Stimulated activated effector memory CD8-positive, alpha-beta T cell treated with anti-CD3 and anti-CD28 coated beads, Interleukin-12 subunit alpha, Interleukin-12 subunit beta, amount 100 ng/mL, for 72 hours (primary cell): Measurements from ENCODE around the gene MARK3.
"Not testable (repeated sequence)": the region's sequence is repeated elsewhere in the genome, so short reads cannot be mapped to it uniquely, and the experiment has no call there.

Source experiments
- ATAC-seq: fragments of 150-1000 bp; cut with Tn5 transposase; 2 replicates; pipeline ENCODE4 v1.10.0; 2021
- DNase-seq, 2 donors: peaks; one replicate each; pipeline ENCODE4 v3.0.0; 2021 to 2022; ENCODE audit warnings: low spot score in 2 of 2
- H3K27ac Mint-ChIP-seq: one replicate; pipeline ENCODE4 v1.8.0; 2022; ENCODE audit warnings: mild to moderate bottlenecking, mixed read lengths
- H3K36me3 Mint-ChIP-seq: one replicate; pipeline ENCODE4 v1.8.0; 2022; ENCODE audit warnings: mild to moderate bottlenecking, mixed read lengths
- H3K4me1 Mint-ChIP-seq: one replicate; pipeline ENCODE4 v1.8.0; 2022; ENCODE audit warnings: mixed read lengths
- H3K4me3 Mint-ChIP-seq: one replicate; pipeline ENCODE4 v1.8.0; 2022; ENCODE audit warnings: mild to moderate bottlenecking, mixed read lengths
- H3K9me3 Mint-ChIP-seq: one replicate; pipeline ENCODE4 v1.8.0; 2022; ENCODE audit warnings: mixed read lengths

The MARK3 gene

DNA sequence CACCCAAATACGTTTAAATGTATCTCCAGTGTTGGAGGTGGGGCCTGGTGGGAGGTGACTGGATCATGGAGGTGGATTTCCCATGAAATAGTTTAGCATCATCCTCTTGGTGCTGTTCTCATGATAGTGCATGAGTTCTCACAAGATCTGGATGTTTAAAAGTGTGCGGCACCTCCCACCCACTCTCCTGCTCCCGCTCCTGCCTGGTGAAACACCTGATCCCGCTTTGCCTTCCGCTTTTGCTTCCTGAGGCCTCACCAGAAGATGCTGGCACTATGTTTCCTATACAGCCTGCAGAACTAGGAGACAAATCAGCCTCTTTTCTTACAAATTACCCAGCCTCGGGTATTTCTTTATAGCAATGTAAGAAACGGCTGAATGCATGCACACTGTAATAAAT lies 31.1 kb upstream of the MARK3 start:
- Mint-ChIP-seq H3K27ac (no peak overlapping the region), H3K9me3 (no peaks in the 10 kb centered on the region), H3K36me3 (peaks cover 8% of the 10 kb centered on the region), H3K4me1 (no peaks in the 10 kb centered on the region), H3K4me3 (no peak overlapping the region)
- ATAC-seq (no peak), DNase-seq (no peak)

DNA sequence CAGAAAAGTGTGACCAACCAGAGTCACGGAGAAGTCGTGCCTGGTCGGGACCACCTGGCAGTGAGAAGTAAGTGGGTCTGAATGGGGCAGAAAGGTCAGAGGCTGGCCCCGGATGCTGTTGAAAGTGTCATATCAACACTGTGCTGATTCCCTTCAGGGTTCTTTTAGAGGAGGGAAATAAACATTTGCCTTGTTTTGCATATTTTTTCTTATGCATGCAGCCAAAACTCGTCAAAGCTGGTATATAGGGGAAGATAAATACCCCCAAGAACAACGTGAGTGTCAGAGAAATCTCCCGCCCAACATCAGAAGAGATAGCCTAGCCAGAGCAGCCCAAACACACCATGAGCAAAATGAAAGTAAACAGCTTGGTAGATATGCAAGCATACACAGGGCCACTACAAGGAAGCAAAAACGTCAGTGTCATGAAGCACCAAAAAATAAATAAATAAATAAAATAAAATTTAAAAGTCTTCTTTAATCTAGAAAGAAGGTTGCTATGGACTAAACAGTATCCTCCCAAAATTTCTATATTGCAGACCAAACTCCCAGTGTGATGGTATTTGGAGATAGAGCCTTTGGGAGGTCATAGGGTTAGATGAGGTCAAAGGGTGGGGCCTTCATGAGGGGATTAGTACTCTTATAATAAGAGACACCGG lies 29.1 kb upstream of the MARK3 start:
- Mint-ChIP-seq H3K36me3 (peaks cover 7% of the 10 kb centered on the region), H3K4me1 (no peaks in the 10 kb centered on the region), H3K9me3 (no peaks in the 10 kb centered on the region), H3K27ac (no peak overlapping the region), H3K4me3 (no peak overlapping the region)
- DNase-seq (no peak), ATAC-seq (no peak)

DNA sequence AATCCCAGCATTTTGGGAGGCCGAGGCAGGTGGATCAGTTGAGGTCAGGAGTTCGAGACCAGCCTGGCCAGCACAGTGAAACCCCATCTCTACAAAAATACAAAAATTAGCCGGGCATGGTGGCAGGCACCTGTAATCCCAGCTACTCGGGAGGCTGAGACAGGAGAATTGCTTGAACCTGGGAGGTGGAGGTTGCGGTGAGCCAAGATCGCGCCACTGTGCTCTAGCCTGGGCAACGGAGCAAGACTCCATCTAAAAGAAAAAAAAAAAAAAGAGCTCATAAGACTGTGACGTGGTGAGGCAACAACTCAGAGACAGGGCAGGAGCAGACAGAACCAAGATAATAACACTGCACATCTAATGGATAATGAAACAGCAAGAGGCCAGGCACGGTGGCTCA lies 27.7 kb upstream of the MARK3 start:
- not testable (repeated sequence) for H3K4me1 Mint-ChIP-seq, ATAC-seq, H3K9me3 Mint-ChIP-seq, DNase-seq, H3K4me3 Mint-ChIP-seq, H3K36me3 Mint-ChIP-seq
- H3K27ac Mint-ChIP-seq: peak overlapping the region; percentile 65

GRCh38 chr14:103360548-103360947 lies 24.7 kb upstream of the MARK3 start:
- peaks cover 10% of the 10 kb centered on the region for H3K9me3 Mint-ChIP-seq
- DNase-seq (no peak), ATAC-seq (no peak)
- no peak overlapping the region for H3K27ac Mint-ChIP-seq
- no peaks in the 10 kb centered on the region for H3K4me1 Mint-ChIP-seq
- H3K4me3 Mint-ChIP-seq: no peak overlapping the region
- H3K36me3 Mint-ChIP-seq: no peaks in the 10 kb centered on the region

GRCh38 chr14:103361867-103362266 lies 23.3 kb upstream of the MARK3 start:
- no peaks in the 10 kb centered on the region for H3K4me1 Mint-ChIP-seq
- peaks cover 10% of the 10 kb centered on the region for H3K9me3 Mint-ChIP-seq
- H3K27ac Mint-ChIP-seq: peak overlapping the region; percentile 26
- ATAC-seq (peak; percentile 69), DNase-seq (no peak)
- H3K4me3 Mint-ChIP-seq: no peak overlapping the region
- H3K36me3 Mint-ChIP-seq: no peaks in the 10 kb centered on the region

GRCh38 chr14:103362780-103363179 lies 22.4 kb upstream of the MARK3 start:
- Mint-ChIP-seq H3K9me3 (peaks cover 10% of the 10 kb centered on the region), H3K36me3 (no peaks in the 10 kb centered on the region), H3K4me3 (no peak overlapping the region), H3K4me1 (no peaks in the 10 kb centered on the region), H3K27ac (no peak overlapping the region)
- DNase-seq: no peak
- ATAC-seq: no peak

GRCh38 chr14:103366741-103367140 lies 18.5 kb upstream of the MARK3 start:
- no peaks in the 10 kb centered on the region for H3K36me3 Mint-ChIP-seq
- no peak overlapping the region for H3K4me3 Mint-ChIP-seq
- no peak overlapping the region for H3K27ac Mint-ChIP-seq
- peaks cover 10% of the 10 kb centered on the region for H3K9me3 Mint-ChIP-seq
- no peaks in the 10 kb centered on the region for H3K4me1 Mint-ChIP-seq
- no peak for ATAC-seq
- no peak for DNase-seq

GRCh38 chr14:103367995-103368394 lies 17.2 kb upstream of the MARK3 start:
- no peak for ATAC-seq
- no peak overlapping the region for H3K27ac Mint-ChIP-seq
- H3K36me3 Mint-ChIP-seq: no peaks in the 10 kb centered on the region
- peaks cover 7% of the 10 kb centered on the region for H3K9me3 Mint-ChIP-seq
- no peak overlapping the region for H3K4me3 Mint-ChIP-seq
- no peak for DNase-seq
- H3K4me1 Mint-ChIP-seq: peaks cover 5% of the 10 kb centered on the region

- Mint-ChIP-seq H3K9me3 (no peaks in the 10 kb centered on the region), H3K27ac (no peak overlapping the region), H3K4me1 (peaks cover 5% of the 10 kb centered on the region), H3K36me3 (no peaks in the 10 kb centered on the region), H3K4me3 (no peak overlapping the region)
- DNase-seq (no peak), ATAC-seq (no peak)
These were observed 15.1 kb upstream of the MARK3 start for GRCh38 chr14:103370087-103370486.

- no peak overlapping the region for H3K27ac Mint-ChIP-seq
- H3K36me3 Mint-ChIP-seq: no peaks in the 10 kb centered on the region
- H3K4me1 Mint-ChIP-seq: peaks cover 5% of the 10 kb centered on the region
- no peak overlapping the region for H3K4me3 Mint-ChIP-seq
- H3K9me3 Mint-ChIP-seq: no peaks in the 10 kb centered on the region
- no peak for ATAC-seq
- no peak for DNase-seq
These were observed 13.2 kb upstream of the MARK3 start for GRCh38 chr14:103372017-103372416.

GRCh38 chr14:103372552-103373304 lies 12.5 kb upstream of the MARK3 start:
- Mint-ChIP-seq H3K27ac (no peak overlapping the region), H3K9me3 (no peaks in the 10 kb centered on the region), H3K4me1 (peaks cover 5% of the 10 kb centered on the region), H3K36me3 (no peaks in the 10 kb centered on the region), H3K4me3 (no peak overlapping the region)
- no peak for DNase-seq
- peak; percentile 100 for ATAC-seq

- DNase-seq (no peak), ATAC-seq (no peak)
- Mint-ChIP-seq H3K4me1 (peaks cover 5% of the 10 kb centered on the region), H3K36me3 (no peaks in the 10 kb centered on the region), H3K4me3 (no peak overlapping the region), H3K9me3 (no peaks in the 10 kb centered on the region), H3K27ac (no peak overlapping the region)
These were observed 11.1 kb upstream of the MARK3 start for GRCh38 chr14:103374121-103374520.

- H3K27ac Mint-ChIP-seq: no peak overlapping the region
- peaks cover 11% of the 10 kb centered on the region for H3K4me1 Mint-ChIP-seq
- no peaks in the 10 kb centered on the region for H3K36me3 Mint-ChIP-seq
- H3K4me3 Mint-ChIP-seq: no peak overlapping the region
- no peak for DNase-seq
- no peaks in the 10 kb centered on the region for H3K9me3 Mint-ChIP-seq
- ATAC-seq: no peak
These were observed 7.6 kb upstream of the MARK3 start for GRCh38 chr14:103377522-103378037.

GRCh38 chr14:103378038-103378854 lies 7.0 kb upstream of the MARK3 start:
- no peak overlapping the region for H3K27ac Mint-ChIP-seq
- peaks cover 14% of the 10 kb centered on the region for H3K4me1 Mint-ChIP-seq
- H3K4me3 Mint-ChIP-seq: no peak overlapping the region
- ATAC-seq (peak; percentile 19), DNase-seq (no peak)
- no peaks in the 10 kb centered on the region for H3K9me3 Mint-ChIP-seq
- H3K36me3 Mint-ChIP-seq: no peaks in the 10 kb centered on the region

DNA sequence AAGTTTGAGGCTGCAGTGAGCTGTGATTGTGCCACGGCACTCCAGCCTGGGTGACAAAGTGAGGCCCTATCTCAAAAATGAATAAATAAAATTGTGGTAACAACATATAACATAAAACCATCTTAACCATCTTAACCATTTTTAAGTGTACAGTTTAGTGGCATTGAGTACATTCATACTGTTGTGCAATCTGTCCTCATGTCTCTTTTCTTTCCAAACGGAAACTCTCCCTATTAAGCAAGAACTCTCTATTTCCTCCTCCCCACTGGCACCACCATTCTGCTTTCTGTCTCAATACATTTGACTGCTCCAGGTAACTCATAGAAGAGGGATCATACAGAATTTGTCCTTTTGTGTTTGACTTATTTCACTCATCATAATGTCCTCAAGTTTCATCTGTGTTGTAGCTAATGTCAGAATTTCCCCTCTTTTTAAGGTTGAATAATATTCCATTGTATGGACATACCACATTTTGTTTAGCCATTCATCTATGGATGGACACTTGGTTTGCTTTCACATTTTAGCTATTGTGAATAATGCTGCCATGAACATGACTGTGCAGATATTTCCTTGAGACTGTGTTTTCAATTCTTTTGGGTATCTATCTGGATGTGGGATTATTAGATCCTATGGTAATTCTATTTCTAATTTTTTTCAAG lies 4.4 kb upstream of the MARK3 start:
- no peak overlapping the region for H3K4me3 Mint-ChIP-seq
- ATAC-seq (no peak), DNase-seq (no peak)
- peaks cover 6% of the 10 kb centered on the region for H3K36me3 Mint-ChIP-seq
- H3K27ac Mint-ChIP-seq: no peak overlapping the region
- no peaks in the 10 kb centered on the region for H3K9me3 Mint-ChIP-seq
- H3K4me1 Mint-ChIP-seq: peaks cover 21% of the 10 kb centered on the region
